Uterus (tissue), 4 donors: ENCODE measurements around the gene DMTF1. TPM values are rescaled to one million over a fixed set of nuclear protein-coding genes. Genes with fewer than 3 reads are reported as not detected.
"Not testable (repeated sequence)": the region's sequence is repeated elsewhere in the genome, so short reads cannot be mapped to it uniquely, and the experiment has no call there.

Experiments used
- DNase-seq, 2 donors: peaks; one replicate each; pipeline ENCODE4 v3.0.0-alpha.2; 2019 to 2020
- H3K27ac ChIP-seq, 2 donors: fragments of 200-600 bp; sonication (generic); 1 replicate in 1 of 2; 2 replicates in 1 of 2; pipeline ENCODE4 v1.5.1; 2016 to 2018
- H3K27me3 ChIP-seq, 2 donors: fragments of 200-600 bp; sonication (generic); one replicate each; pipeline ENCODE4 v1.5.1; 2018 to 2019; ENCODE audit warnings: control low read depth in 1 of 2
- H3K36me3 ChIP-seq, 2 donors: fragments of 200-600 bp; sonication (generic); one replicate each; pipeline ENCODE4 v1.5.1; 2019; ENCODE audit warnings: control low read depth in 1 of 2
- H3K4me1 ChIP-seq, 2 donors: fragments of 200-600 bp; sonication (generic); one replicate each; pipeline ENCODE4 v1.5.1; 2018 to 2019; ENCODE audit warnings: control low read depth in 1 of 2
- H3K4me3 ChIP-seq, 2 donors: fragments of 200-600 bp; sonication (generic); 1 replicate in 1 of 2; 2 replicates in 1 of 2; pipeline ENCODE4 v1.5.1; 2018 to 2019; ENCODE audit warnings: mild to moderate bottlenecking in 1 of 2
- H3K9me3 ChIP-seq, 2 donors: fragments of 200-600 bp; sonication (generic); one replicate each; pipeline ENCODE4 v1.5.1; 2019; ENCODE audit warnings: control low read depth in 1 of 2
- CTCF ChIP-seq, 4 experiments: fragments of 200-600 bp in 2 of 4; fragments of 450-650 bp in 2 of 4; sonication (generic) in 2 of 4; IDR thresholded peaks; one replicate each; pipeline ENCODE4 v1.5.1; 2016 to 2019; ENCODE audit warnings: antibody characterized with exemption in 4 of 4, mild to moderate bottlenecking in 2 of 4, moderate library complexity in 1 of 4
- POLR2A ChIP-seq, 2 donors: fragments of 450-650 bp; IDR thresholded peaks; one replicate each; pipeline ENCODE4 v1.6.1; 2016; ENCODE audit warnings: antibody characterized with exemption in 2 of 2, mild to moderate bottlenecking in 1 of 2, moderate library complexity in 1 of 2
- intact Hi-C: fragments of 100-400 bp; cut with DNase I; formaldehyde crosslinking; loops from one replicate; pipeline ENCODE4 v1.15.1; 2023; ENCODE audit warnings: low total_unique reads
- small RNA-seq: library from RNA; depleted of rRNA; stranded (forward); fragments of <200 nt; gene quantifications from one replicate; pipeline ENCODE3, GENCODE V24; 2016
- total RNA-seq, 4 donors: library from RNA; depleted of rRNA in 3 of 4; stranded (reverse); fragments of >200 nt in 3 of 4; gene quantifications; one replicate each; pipeline versions ENCODE4 v1.1.0 to v1.2.4, GENCODE V29; 2014 to 2023
- donor health status: DM: yes; HTN: yes; CAD: no.

DMTF1 gene
- total RNA-seq, 4 donors from 2014 or later: 36.2 to 193 (median 138) TPM

GRCh38 chr7:87231258-87231657 lies 79.0 kb downstream of the DMTF1 start:
- H3K9me3 ChIP-seq: no peaks in the 10 kb centered on the region
- no peak for TF ChIP-seq POLR2A (IDR thresholded peaks at IDR 0.05)
- no peak for TF ChIP-seq CTCF (IDR thresholded peaks at IDR 0.05)
- no peak for DNase-seq
- intact Hi-C loops: no loop called here
- no peak overlapping the region for H3K27ac ChIP-seq
- no peaks in the 10 kb centered on the region for H3K27me3 ChIP-seq
- no peaks in the 10 kb centered on the region for H3K4me1 ChIP-seq
- H3K4me3 ChIP-seq: no peak overlapping the region
- no peaks in the 10 kb centered on the region for H3K36me3 ChIP-seq

GRCh38 chr7:87231711-87232110 lies 79.5 kb downstream of the DMTF1 start:
- H3K9me3 ChIP-seq: no peaks in the 10 kb centered on the region
- intact Hi-C loops: no loop called here
- no peaks in the 10 kb centered on the region for H3K36me3 ChIP-seq
- H3K4me1 ChIP-seq: no peaks in the 10 kb centered on the region
- no peak for DNase-seq
- H3K27ac ChIP-seq: no peak overlapping the region
- TF ChIP-seq POLR2A (IDR thresholded peaks at IDR 0.05) (no peak), CTCF (IDR thresholded peaks at IDR 0.05) (no peak)
- no peaks in the 10 kb centered on the region for H3K27me3 ChIP-seq
- no peak overlapping the region for H3K4me3 ChIP-seq

DNA sequence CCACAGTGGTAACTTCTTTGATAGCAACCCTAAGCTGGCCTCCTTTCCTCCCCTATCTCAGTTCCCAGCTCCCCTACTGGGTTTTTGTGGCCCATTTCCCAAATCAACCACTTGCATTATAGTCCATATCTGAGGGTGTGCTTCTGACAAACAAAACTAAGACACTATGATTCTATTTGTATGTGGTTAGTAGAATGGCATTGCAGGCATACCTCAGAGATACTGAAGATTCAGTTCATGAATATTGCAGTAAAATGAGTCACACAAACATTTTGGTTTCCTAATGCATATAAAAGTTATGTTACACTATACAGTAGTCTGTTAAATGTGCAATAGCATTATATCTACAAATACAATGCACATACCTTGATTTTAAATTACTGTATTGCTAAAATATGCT lies 82.7 kb downstream of the DMTF1 start:
- H3K4me3 ChIP-seq: no peak overlapping the region
- H3K4me1 ChIP-seq: no peaks in the 10 kb centered on the region
- DNase-seq: no peak
- no peak overlapping the region for H3K27ac ChIP-seq
- intact Hi-C loops: no loop called here
- no peaks in the 10 kb centered on the region for H3K36me3 ChIP-seq
- TF ChIP-seq POLR2A (IDR thresholded peaks at IDR 0.05) (no peak), CTCF (IDR thresholded peaks at IDR 0.05) (no peak)
- no peaks in the 10 kb centered on the region for H3K9me3 ChIP-seq
- H3K27me3 ChIP-seq: no peaks in the 10 kb centered on the region

- H3K4me1 ChIP-seq, H3K27ac ChIP-seq, H3K9me3 ChIP-seq, H3K27me3 ChIP-seq, H3K4me3 ChIP-seq, intact Hi-C loops, DNase-seq, H3K36me3 ChIP-seq: not testable (repeated sequence)
These were observed 86.3 kb downstream of the DMTF1 start for GRCh38 chr7:87238464-87239051.

DNA sequence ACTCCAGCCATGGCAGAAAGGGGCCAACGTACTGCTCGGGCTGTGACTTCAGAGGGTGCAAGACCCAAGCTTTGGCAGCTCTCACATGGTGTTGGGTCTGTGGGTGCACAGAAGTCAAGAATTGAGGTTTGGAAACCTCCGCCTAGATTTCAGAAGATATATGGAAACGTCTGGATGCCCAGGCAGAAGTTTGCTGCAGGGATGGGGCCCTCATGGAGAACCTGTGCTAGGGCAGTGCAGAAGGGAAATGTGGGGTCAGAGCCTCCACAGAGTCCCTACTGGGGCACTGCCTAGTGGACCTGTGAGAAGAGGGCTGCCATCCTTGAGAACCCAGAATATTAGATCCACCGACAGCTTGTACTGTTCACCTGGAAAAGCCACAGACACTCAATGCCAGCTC lies 93.4 kb downstream of the DMTF1 start:
- H3K9me3 ChIP-seq, H3K27ac ChIP-seq, H3K4me1 ChIP-seq, H3K4me3 ChIP-seq, H3K27me3 ChIP-seq, H3K36me3 ChIP-seq, intact Hi-C loops, DNase-seq: not testable (repeated sequence)

Small RNA genes lying within 50 kb of the gene (small RNA-seq; reads per million reads assigned to genes)
- gene RF00019: not detected
- gene RF02271: not detected

Other genes starting within 250 kb of the DMTF1 start
- 10 to 100 TPM in 2 of 4 donors, 1 to 10 TPM in 2; 6.7 to 16.2 (median 12.7) TPM for gene ELAPOR2, start 92.8 kb upstream of the DMTF1 start, total RNA-seq
- gene TMEM243, start 67.3 kb downstream of the DMTF1 start, total RNA-seq: 100 to 1,000 TPM in 1 of 4 donors, 10 to 100 TPM in 3; 14.1 to 120 (median 44.4) TPM
- gene CROT, start 193.2 kb downstream of the DMTF1 start, total RNA-seq: 10 to 100 TPM in 2 of 4 donors, 1 to 10 TPM in 2; 4.1 to 43.0 (median 14.0) TPM